ENCODE data around the gene COX7A1. TPM values are rescaled to one million over a fixed set of nuclear protein-coding genes. Genes with fewer than 3 reads are reported as not detected.

The COX7A1 gene
- total RNA-seq, 3 donors from 2014 or later = 20.8 to 69.3 (median 29.5) TPM

DNA sequence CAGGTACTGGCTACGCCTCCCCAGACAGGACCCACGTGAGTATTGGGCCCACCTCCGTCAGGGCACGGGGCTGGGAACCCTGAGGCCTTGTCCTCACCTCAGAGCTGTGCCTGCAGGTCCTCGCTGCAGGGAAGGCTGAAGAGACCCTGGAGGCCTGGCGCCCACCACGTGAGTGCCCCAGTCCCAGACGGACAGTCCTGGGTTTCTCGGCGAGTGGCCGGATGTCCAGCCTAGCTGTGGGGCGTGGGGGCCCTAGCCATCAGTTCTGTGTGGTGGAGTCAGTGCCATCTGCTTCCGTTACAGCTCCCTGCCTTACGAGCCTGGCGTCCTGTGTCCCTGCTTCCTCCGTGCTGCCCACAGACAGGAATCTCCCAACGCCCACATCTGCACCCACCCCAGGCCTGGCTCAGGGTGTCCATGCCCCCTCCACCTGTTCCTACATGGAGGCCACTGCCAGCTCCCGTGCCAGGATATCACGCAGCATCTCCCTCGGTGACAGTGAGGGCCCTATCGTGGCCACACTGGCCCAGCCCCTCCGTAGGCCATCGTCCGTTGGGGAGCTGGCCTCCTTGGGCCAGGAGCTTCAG, 49.1 kb downstream of the COX7A1 start:
- intact Hi-C loops (cut with DNase I; ENCODE audit: low total_unique reads) = no loop called here
- Histone ChIP-seq H3K36me3 (no peaks in the 10 kb centered on the region), H3K4me3 (no peak overlapping the region), H3K27ac (no peak overlapping the region), H3K4me1 (no peaks in the 10 kb centered on the region), H3K9me3 (no peaks in the 10 kb centered on the region), H3K27me3 (no peaks in the 10 kb centered on the region)
- no peak for DNase-seq (ENCODE audit: low spot score in 2 of 2)
- TF ChIP-seq, protein P1, sequence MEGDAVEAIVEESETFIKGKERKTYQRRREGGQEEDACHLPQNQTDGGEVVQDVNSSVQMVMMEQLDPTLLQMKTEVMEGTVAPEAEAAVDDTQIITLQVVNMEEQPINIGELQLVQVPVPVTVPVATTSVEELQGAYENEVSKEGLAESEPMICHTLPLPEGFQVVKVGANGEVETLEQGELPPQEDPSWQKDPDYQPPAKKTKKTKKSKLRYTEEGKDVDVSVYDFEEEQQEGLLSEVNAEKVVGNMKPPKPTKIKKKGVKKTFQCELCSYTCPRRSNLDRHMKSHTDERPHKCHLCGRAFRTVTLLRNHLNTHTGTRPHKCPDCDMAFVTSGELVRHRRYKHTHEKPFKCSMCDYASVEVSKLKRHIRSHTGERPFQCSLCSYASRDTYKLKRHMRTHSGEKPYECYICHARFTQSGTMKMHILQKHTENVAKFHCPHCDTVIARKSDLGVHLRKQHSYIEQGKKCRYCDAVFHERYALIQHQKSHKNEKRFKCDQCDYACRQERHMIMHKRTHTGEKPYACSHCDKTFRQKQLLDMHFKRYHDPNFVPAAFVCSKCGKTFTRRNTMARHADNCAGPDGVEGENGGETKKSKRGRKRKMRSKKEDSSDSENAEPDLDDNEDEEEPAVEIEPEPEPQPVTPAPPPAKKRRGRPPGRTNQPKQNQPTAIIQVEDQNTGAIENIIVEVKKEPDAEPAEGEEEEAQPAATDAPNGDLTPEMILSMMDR (IDR thresholded peaks at IDR 0.05) = no peak

DNA sequence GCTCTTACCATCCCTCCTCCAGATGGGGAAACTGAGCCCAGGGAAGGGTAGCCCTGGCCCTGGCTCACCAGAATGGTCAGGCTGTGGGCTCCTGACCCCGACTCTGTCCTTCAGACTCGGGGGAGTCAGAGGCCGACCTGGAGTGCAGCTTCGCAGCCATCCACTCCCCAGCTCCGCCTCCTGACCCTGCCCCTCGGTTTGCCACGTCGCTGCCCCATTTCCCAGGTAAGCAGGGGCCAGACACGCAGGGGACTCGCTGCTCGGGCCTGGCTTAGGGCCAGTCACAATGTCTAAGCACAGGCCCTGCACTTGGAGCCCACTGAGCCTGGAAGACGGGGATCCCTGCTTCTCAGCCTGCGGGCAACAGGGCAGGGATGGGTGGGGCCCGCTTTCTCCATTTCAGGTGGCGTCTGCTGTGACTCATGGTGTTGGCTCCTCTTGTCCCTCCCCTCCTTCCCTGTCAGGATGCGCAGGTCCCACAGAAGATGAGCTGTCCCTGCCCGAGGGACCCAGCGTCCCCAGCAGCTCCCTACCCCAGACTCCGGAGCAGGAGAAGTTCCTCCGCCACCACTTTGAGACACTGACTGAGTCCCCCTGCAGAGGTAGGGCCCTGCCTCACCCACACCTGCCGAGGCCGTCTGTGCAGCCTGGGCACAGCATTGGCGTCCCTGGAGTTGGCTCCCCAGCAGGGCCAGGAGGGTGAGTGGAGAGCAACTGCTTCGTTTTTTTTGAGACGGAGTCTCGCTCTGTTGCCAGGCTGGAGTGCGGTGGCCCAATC, 50.5 kb downstream of the COX7A1 start:
- Histone ChIP-seq H3K27me3 (no peaks in the 10 kb centered on the region), H3K9me3 (no peaks in the 10 kb centered on the region), H3K36me3 (no peaks in the 10 kb centered on the region), H3K27ac (no peak overlapping the region), H3K4me1 (no peaks in the 10 kb centered on the region), H3K4me3 (no peak overlapping the region)
- intact Hi-C loops (cut with DNase I; ENCODE audit: low total_unique reads) = no loop called here
- TF ChIP-seq, protein P1 (IDR thresholded peaks at IDR 0.05) = no peak
- TF ChIP-seq POLR2A (IDR thresholded peaks at IDR 0.05) = no peak
- no peak for TF ChIP-seq POLR2AphosphoS5 (IDR thresholded peaks at IDR 0.05)
- no peak for DNase-seq (ENCODE audit: low spot score in 2 of 2)

Other genes starting within 250 kb of the COX7A1 start
- gene HCST, start 249.9 kb downstream of the COX7A1 start, total RNA-seq = 1 to 10 TPM; 3.3 to 7.2 (median 3.5) TPM
- gene TYROBP, start 244.2 kb downstream of the COX7A1 start, total RNA-seq = 100 to 1,000 TPM in 2 of 3 donors, 10 to 100 TPM in 1; 56.4 to 239 (median 112) TPM
- 1 to 10 TPM; 5.2 to 6.7 (median 5.4) TPM for gene LRFN3, start 216.1 kb downstream of the COX7A1 start, total RNA-seq
- gene SDHAF1, start 157.3 kb downstream of the COX7A1 start, total RNA-seq = 10 to 100 TPM; 47.5 to 58.8 (median 48.8) TPM
- 10 to 100 TPM in 1 of 3 donors, 1 to 10 TPM in 1, under 1 TPM in 1; 0.16 to 15.5 (median 9.5) TPM for gene SYNE4, start 143.6 kb downstream of the COX7A1 start, total RNA-seq
- 10 to 100 TPM; 18.0 to 23.0 (median 20.3) TPM for gene ALKBH6, start 138.2 kb downstream of the COX7A1 start, total RNA-seq
- gene CLIP3, start 119.6 kb downstream of the COX7A1 start, total RNA-seq = 10 to 100 TPM in 1 of 3 donors, 1 to 10 TPM in 2; 7.5 to 13.4 (median 7.6) TPM
- gene THAP8, start 98.2 kb downstream of the COX7A1 start, total RNA-seq = 10 to 100 TPM in 2 of 3 donors, 1 to 10 TPM in 1; 8.6 to 11.0 (median 10.2) TPM
- gene WDR62, start 97.5 kb downstream of the COX7A1 start, total RNA-seq = under 1 TPM; 0.59 to 0.98 (median 0.80) TPM
- gene OVOL3, start 41.3 kb downstream of the COX7A1 start, total RNA-seq = not detected
- 10 to 100 TPM; 44.2 to 68.2 (median 58.2) TPM for gene POLR2I, start 37.6 kb downstream of the COX7A1 start, total RNA-seq
- gene TBCB, start 37.0 kb downstream of the COX7A1 start, total RNA-seq = 100 to 1,000 TPM; 106 to 146 (median 124) TPM
- 100 to 1,000 TPM; 144 to 286 (median 200) TPM for gene CAPNS1, start 12.4 kb downstream of the COX7A1 start, total RNA-seq
- 1 to 10 TPM; 4.3 to 7.8 (median 7.2) TPM for gene ZNF565, start 62.2 kb upstream of the COX7A1 start, total RNA-seq
- 100 to 1,000 TPM in 1 of 3 donors, 10 to 100 TPM in 2; 55.5 to 109 (median 78.7) TPM for gene ZNF146, start 62.7 kb upstream of the COX7A1 start, total RNA-seq
- 10 to 100 TPM in 1 of 3 donors, 1 to 10 TPM in 2; 5.3 to 13.3 (median 8.5) TPM for gene ZFP14, start 226.8 kb upstream of the COX7A1 start, total RNA-seq